ENCODE data around the gene TTC39C.
A peak's percentile ranks its signal among the peaks of the same experiment; 100 is the strongest.
"Not testable (repeated sequence)": the region's sequence is repeated elsewhere in the genome, so short reads cannot be mapped to it uniquely, and the experiment has no call there.

TTC39C gene

DNA sequence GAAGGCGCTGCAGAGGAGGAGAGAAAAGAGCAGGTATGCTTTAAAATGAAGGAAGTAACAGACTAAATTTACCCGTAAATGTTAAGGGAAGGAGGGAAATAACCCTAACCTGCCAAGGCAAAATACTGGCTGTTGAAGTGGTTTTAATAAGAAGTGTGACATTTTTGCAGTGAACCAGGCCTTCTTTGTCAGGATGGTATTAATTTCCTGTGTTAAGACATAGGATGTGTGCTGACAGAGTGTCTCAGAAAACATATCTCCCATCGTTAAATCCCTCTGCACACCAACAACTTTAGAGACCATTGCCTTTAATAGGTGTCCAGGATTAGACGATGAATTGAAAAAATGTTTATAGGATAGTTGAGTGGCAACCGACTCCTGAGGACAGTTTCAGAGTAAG is 9.9 kb downstream of the TTC39C start:
- FAIRE-seq (peak; percentile 30), DNase-seq (ENCODE audit: insufficient read length) (no peak)
- no peak for TF ChIP-seq POLR2AphosphoS5 (IDR thresholded peaks at IDR 0.05; ENCODE audit: low read depth, low read length)

- no peak for FAIRE-seq
- DNase-seq (ENCODE audit: insufficient read length) = no peak
- TF ChIP-seq POLR2AphosphoS5 (IDR thresholded peaks at IDR 0.05; ENCODE audit: low read depth, low read length) = no peak
- no peak for TF ChIP-seq POLR2A (IDR thresholded peaks at IDR 0.05; ENCODE audit: low read depth, low read length)
- TF ChIP-seq TAF1 (IDR thresholded peaks at IDR 0.05; ENCODE audit: borderline replicate concordance, low read depth, low read length) = no peak
These were observed 11.9 kb downstream of the TTC39C start for GRCh38 chr18:24026457-24026856.

- DNase-seq (ENCODE audit: insufficient read length) = no peak
- TF ChIP-seq POLR2AphosphoS5 (IDR thresholded peaks at IDR 0.05; ENCODE audit: low read depth, low read length) (no peak), POLR2A (IDR thresholded peaks at IDR 0.05; ENCODE audit: low read depth, low read length) (no peak), TAF1 (IDR thresholded peaks at IDR 0.05; ENCODE audit: borderline replicate concordance, low read depth, low read length) (no peak)
- no peak for FAIRE-seq
These were observed 12.7 kb downstream of the TTC39C start for GRCh38 chr18:24027156-24027827.

GRCh38 chr18:24028946-24029345 is 14.4 kb downstream of the TTC39C start:
- not testable (repeated sequence) for FAIRE-seq; DNase-seq (ENCODE audit: insufficient read length)

GRCh38 chr18:24031318-24031717 is 16.8 kb downstream of the TTC39C start:
- TF ChIP-seq POLR2AphosphoS5 (IDR thresholded peaks at IDR 0.05; ENCODE audit: low read depth, low read length) = no peak
- FAIRE-seq (no peak), DNase-seq (ENCODE audit: insufficient read length) (no peak)

DNA sequence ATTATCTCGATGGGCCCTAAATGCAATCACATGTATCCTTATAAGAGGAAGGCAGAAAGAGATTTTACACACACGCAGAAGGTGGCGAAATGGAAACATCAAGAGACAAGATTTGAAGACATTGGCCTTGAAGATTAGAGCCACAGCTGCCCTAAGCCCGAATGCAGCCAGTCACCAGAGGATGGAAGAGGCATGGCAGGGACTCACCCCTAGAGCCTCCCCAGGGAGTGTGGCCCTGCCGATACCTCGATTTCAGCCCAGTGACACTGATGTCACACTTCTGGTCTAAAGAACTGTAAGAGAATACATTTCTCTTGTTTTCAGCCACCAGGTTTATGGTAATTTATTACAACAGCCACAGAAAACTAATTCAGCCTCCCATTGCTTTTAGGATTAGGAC is 17.4 kb downstream of the TTC39C start:
- TF ChIP-seq POLR2AphosphoS5 (IDR thresholded peaks at IDR 0.05; ENCODE audit: low read depth, low read length) (no peak), POLR2A (IDR thresholded peaks at IDR 0.05; ENCODE audit: low read depth, low read length) (no peak), TAF1 (IDR thresholded peaks at IDR 0.05; ENCODE audit: borderline replicate concordance, low read depth, low read length) (no peak)
- no peak for DNase-seq (ENCODE audit: insufficient read length)
- peak; percentile 24 for FAIRE-seq

- TF ChIP-seq POLR2A (IDR thresholded peaks at IDR 0.05; ENCODE audit: low read depth, low read length) (no peak), TAF1 (IDR thresholded peaks at IDR 0.05; ENCODE audit: borderline replicate concordance, low read depth, low read length) (no peak), POLR2AphosphoS5 (IDR thresholded peaks at IDR 0.05; ENCODE audit: low read depth, low read length) (no peak)
- DNase-seq (ENCODE audit: insufficient read length) = no peak
- FAIRE-seq = no peak
These were observed 19.3 kb downstream of the TTC39C start for GRCh38 chr18:24033641-24034412.

DNA sequence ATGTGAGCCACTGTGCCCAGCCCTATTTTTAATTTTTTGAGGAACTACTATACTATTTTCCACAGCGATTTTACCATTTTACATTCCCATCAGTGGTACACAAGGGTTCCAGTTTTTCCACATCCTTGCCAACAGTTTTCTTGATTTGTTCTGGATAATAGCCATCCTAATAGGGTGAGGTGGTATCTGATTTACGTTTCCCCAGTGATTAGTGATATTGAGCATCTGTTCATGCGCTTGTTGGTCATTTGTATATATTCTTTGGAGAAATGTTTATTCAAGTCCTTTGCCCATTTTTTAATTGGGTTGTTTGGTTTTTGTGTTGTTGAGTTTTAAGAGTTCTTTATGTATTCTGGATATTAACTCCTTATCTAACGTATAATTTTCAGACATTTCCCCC is 20.8 kb downstream of the TTC39C start:
- no peak for FAIRE-seq
- no peak for TF ChIP-seq POLR2AphosphoS5 (IDR thresholded peaks at IDR 0.05; ENCODE audit: low read depth, low read length)
- no peak for DNase-seq (ENCODE audit: insufficient read length)

- FAIRE-seq (no peak), DNase-seq (ENCODE audit: insufficient read length) (no peak)
- TF ChIP-seq TAF1 (IDR thresholded peaks at IDR 0.05; ENCODE audit: borderline replicate concordance, low read depth, low read length) (no peak), POLR2AphosphoS5 (IDR thresholded peaks at IDR 0.05; ENCODE audit: low read depth, low read length) (no peak), POLR2A (IDR thresholded peaks at IDR 0.05; ENCODE audit: low read depth, low read length) (no peak)
These were observed 25.1 kb downstream of the TTC39C start for GRCh38 chr18:24039671-24040070.

DNA sequence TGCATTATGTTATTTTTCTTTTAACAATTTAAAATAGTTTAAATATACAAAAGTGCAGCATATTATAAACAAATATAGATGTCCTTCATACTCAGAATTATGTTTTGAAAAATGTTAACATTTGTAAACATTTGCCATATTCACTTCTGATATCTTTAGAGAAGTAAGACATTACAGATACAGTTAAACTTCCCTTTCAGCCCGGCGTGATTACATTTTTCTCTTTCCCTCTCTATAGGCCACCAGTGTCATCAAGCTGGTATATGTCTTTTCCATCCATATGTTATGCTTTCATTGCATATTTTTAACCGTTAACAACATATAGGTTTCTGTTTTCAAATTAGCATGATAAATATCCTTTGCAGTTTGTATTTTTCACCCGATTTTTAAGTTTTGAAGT is 27.1 kb downstream of the TTC39C start:
- FAIRE-seq = no peak

GRCh38 chr18:24043403-24043802 is 28.8 kb downstream of the TTC39C start:
- DNase-seq (ENCODE audit: insufficient read length) (no peak), FAIRE-seq (no peak)
- TF ChIP-seq TAF1 (IDR thresholded peaks at IDR 0.05; ENCODE audit: borderline replicate concordance, low read depth, low read length) (no peak), POLR2A (IDR thresholded peaks at IDR 0.05; ENCODE audit: low read depth, low read length) (no peak), POLR2AphosphoS5 (IDR thresholded peaks at IDR 0.05; ENCODE audit: low read depth, low read length) (no peak)

More for the DNA sequence above, 27.1 kb downstream of the TTC39C start:
- TF ChIP-seq POLR2AphosphoS5 (IDR thresholded peaks at IDR 0.05; ENCODE audit: low read depth, low read length) (no peak), POLR2A (IDR thresholded peaks at IDR 0.05; ENCODE audit: low read depth, low read length) (no peak)
- DNase-seq (ENCODE audit: insufficient read length) = no peak

DNA sequence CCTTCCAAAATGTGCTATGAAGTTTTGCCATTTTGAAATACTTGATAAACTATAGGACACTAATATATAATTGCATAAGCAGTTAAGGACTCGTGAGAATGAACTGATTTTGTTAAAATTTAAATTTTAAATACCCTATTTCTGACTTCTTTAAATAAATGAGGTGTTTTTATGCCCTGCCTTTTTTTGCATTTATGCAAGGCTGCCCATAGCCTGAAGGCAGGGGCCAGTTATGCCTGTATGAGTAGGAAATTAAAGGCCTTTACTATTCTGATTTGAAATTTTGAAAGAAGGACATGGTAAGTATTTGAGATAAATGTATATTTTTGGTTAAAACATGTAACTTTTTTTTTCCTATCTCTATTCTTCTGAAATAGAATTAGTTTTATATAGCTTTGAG is 33.7 kb downstream of the TTC39C start:
- FAIRE-seq (no peak), DNase-seq (ENCODE audit: insufficient read length) (no peak)
- no peak for TF ChIP-seq POLR2AphosphoS5 (IDR thresholded peaks at IDR 0.05; ENCODE audit: low read depth, low read length)
- TF ChIP-seq TAF1 (IDR thresholded peaks at IDR 0.05; ENCODE audit: borderline replicate concordance, low read depth, low read length) = no peak
- TF ChIP-seq POLR2A (IDR thresholded peaks at IDR 0.05; ENCODE audit: low read depth, low read length) = no peak

DNA sequence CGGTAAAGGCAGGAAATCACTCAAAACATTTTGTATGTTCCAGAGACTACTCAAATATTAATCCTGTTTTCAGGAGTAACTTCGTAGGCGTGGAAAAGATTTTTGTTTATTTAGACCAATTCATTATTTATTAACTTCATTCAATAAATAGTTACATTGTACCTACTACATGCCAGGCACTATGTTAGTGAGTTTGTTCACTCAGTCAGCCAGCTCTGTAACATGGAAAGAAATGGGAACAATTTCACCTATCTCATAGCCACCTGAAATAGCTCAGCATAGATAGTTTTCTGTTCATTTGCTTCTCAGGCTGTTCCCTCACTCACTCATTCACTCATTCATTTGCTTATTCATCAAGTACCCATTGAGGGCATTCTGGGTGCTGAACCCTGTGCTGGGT is 34.6 kb downstream of the TTC39C start:
- TF ChIP-seq POLR2A (IDR thresholded peaks at IDR 0.05; ENCODE audit: low read depth, low read length) (no peak), POLR2AphosphoS5 (IDR thresholded peaks at IDR 0.05; ENCODE audit: low read depth, low read length) (no peak), TAF1 (IDR thresholded peaks at IDR 0.05; ENCODE audit: borderline replicate concordance, low read depth, low read length) (no peak)
- FAIRE-seq (no peak), DNase-seq (ENCODE audit: insufficient read length) (no peak)

Data from GM12892 (cell line).